Calu3 (cell line): ENCODE measurements around the gene CLNK. TPM values are rescaled to one million over a fixed set of nuclear protein-coding genes. Genes with fewer than 3 reads are reported as not detected.

ENCODE experiments used
- BruUV-seq: library from RNA; stranded (reverse); fragments of 400-500 nt; replicated peaks from 2 replicates; lab custom pipeline; 2021; lab: Mats Ljungman, UMichigan
- CTCF ChIA-PET: fragments of 300-600 bp; sonication (Branson Sonifier 250); formaldehyde crosslinking; loops from one replicate; lab custom pipeline; 2022; ENCODE audit warnings: antibody characterized with exemption; lab: Charles Lee
- DNase-seq: peaks from one replicate; pipeline ENCODE4 v3.0.0; 2022
- H3K27ac Mint-ChIP-seq: one replicate; pipeline ENCODE4 v1.8.0; 2022; ENCODE audit warnings: mixed read lengths; ENCODE audit not compliant: unreplicated experiment
- H3K27me3 Mint-ChIP-seq: one replicate; pipeline ENCODE4 v1.8.0; 2022; ENCODE audit warnings: mixed read lengths; ENCODE audit not compliant: unreplicated experiment
- H3K36me3 Mint-ChIP-seq: one replicate; pipeline ENCODE4 v1.8.0; 2022; ENCODE audit warnings: mild to moderate bottlenecking, moderate library complexity, mixed read lengths; ENCODE audit not compliant: insufficient read depth, unreplicated experiment
- H3K4me1 Mint-ChIP-seq: one replicate; pipeline ENCODE4 v1.8.0; 2022; ENCODE audit warnings: mild to moderate bottlenecking, low read depth, mixed read lengths; ENCODE audit not compliant: unreplicated experiment
- H3K4me3 Mint-ChIP-seq: one replicate; pipeline ENCODE4 v1.8.0; 2022; ENCODE audit warnings: mild to moderate bottlenecking, low read depth, moderate library complexity, mixed read lengths; ENCODE audit not compliant: unreplicated experiment
- H3K9me3 Mint-ChIP-seq: one replicate; pipeline ENCODE4 v1.8.0; 2022; ENCODE audit warnings: low read depth, mixed read lengths; ENCODE audit not compliant: unreplicated experiment
- CTCF ChIP-seq: fragments of 200-600 bp; IDR thresholded peaks from one replicate; pipeline ENCODE4 v1.8.0; 2022; ENCODE audit warnings: antibody characterized with exemption; ENCODE audit not compliant: unreplicated experiment
- intact Hi-C: fragments of 100-400 bp; cut with micrococcal nuclease; formaldehyde crosslinking; loops from one replicate; pipeline ENCODE4 v1.10.0; 2022; ENCODE audit not compliant: unreplicated experiment
- total RNA-seq: library from RNA; stranded (reverse); gene quantifications from 2 replicates; pipeline ENCODE4 v1.2.3, GENCODE V29; 2022

The CLNK gene
- total RNA-seq, 1 experiment from 2014 or later: not detected

- no peaks in the 10 kb centered on the region for H3K36me3 Mint-ChIP-seq
- CTCF ChIA-PET: interaction anchor here (0.6 kb wide), 1 partner anchor 12 kb away, joined by 3 read pairs; no protein-coding TSS in a partner anchor
- DNase-seq: no peak
- no peak overlapping the region for H3K4me3 Mint-ChIP-seq
- no TSS peak for BruUV-seq
- no peaks in the 10 kb centered on the region for H3K4me1 Mint-ChIP-seq
- no peak for TF ChIP-seq CTCF
- peaks cover 2% of the 10 kb centered on the region for H3K9me3 Mint-ChIP-seq
- H3K27me3 Mint-ChIP-seq: no peaks in the 10 kb centered on the region
- H3K27ac Mint-ChIP-seq: no peak overlapping the region
- intact Hi-C loops: no loop called here
Observed at GRCh38 chr4:10459305-10459704, 225.3 kb downstream of the CLNK start.

DNA sequence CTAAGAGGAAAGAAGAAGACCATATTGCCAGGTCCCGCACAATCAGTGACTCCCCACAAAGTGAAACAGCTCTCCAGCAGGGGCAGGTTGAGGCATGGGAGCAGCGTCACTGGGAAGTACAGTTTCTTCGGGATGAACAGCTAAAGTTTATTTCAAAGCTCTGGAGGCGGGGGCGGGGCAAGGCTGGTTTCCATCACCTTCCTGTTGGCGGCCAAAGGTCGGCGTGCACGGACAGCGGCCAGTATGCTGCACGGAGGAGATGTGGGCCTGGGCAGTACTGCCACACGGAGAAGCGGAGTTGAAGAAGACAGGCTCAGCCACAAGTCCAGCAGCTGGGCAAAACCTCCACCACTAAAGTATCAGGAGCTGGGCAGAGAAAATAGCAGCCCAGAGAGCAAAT, 226.4 kb downstream of the CLNK start:
- no peak overlapping the region for H3K27ac Mint-ChIP-seq
- H3K27me3 Mint-ChIP-seq: no peaks in the 10 kb centered on the region
- TF ChIP-seq CTCF: no peak
- H3K4me1 Mint-ChIP-seq: no peaks in the 10 kb centered on the region
- intact Hi-C loops: no loop called here
- CTCF ChIA-PET: no interaction called here
- peaks cover 2% of the 10 kb centered on the region for H3K9me3 Mint-ChIP-seq
- no peak for DNase-seq
- H3K36me3 Mint-ChIP-seq: no peaks in the 10 kb centered on the region
- no peak overlapping the region for H3K4me3 Mint-ChIP-seq
- BruUV-seq: no TSS peak

GRCh38 chr4:10457255-10457801, 227.2 kb downstream of the CLNK start, which contains the start of gene ZNF518B:
ZNF518B (minus strand) TSS chr4:10457426; CDS start chr4:10446328, 11,098 bp downstream.
- no peaks in the 10 kb centered on the region for H3K27me3 Mint-ChIP-seq
- no TSS peak for BruUV-seq
- intact Hi-C loops: no loop called here
- no peak for TF ChIP-seq CTCF
- H3K36me3 Mint-ChIP-seq: no peaks in the 10 kb centered on the region
- peaks cover 2% of the 10 kb centered on the region for H3K9me3 Mint-ChIP-seq
- H3K4me1 Mint-ChIP-seq: no peaks in the 10 kb centered on the region
- no peak within 1 kb of the TSS for H3K4me3 Mint-ChIP-seq
- CTCF ChIA-PET: no interaction called here
- DNase-seq: no peak
- H3K27ac Mint-ChIP-seq: no peak within 1 kb of the TSS

- Mint-ChIP-seq H3K9me3 (peaks cover 2% of the 10 kb centered on the region), H3K4me1 (no peaks in the 10 kb centered on the region), H3K27me3 (no peaks in the 10 kb centered on the region), H3K36me3 (no peaks in the 10 kb centered on the region), H3K4me3 (no peak overlapping the region), H3K27ac (no peak overlapping the region)
- no TSS peak for BruUV-seq
- TF ChIP-seq CTCF: no peak
- no peak for DNase-seq
- CTCF ChIA-PET: no interaction called here
- intact Hi-C loops: no loop called here
Observed at GRCh38 chr4:10456595-10457254, 227.8 kb downstream of the CLNK start.
